GM21526 (cell line): ENCODE results near the gene ARHGEF18.

ENCODE experiments used
- ATAC-seq: cut with Tn5 transposase; IDR thresholded peaks from one replicate; pipeline ENCODE4 v1.9.1; 2021; ENCODE audit warnings: moderate library complexity; ENCODE audit not compliant: unreplicated experiment, low FRiP score

ARHGEF18 gene

GRCh38 chr19:7381073-7381390, 32.3 kb downstream of the ARHGEF18 start:
- no peak for ATAC-seq

GRCh38 chr19:7382694-7383093, 34.0 kb downstream of the ARHGEF18 start:
- no peak for ATAC-seq

GRCh38 chr19:7383284-7383683, 34.5 kb downstream of the ARHGEF18 start:
- ATAC-seq: no peak

- ATAC-seq: no peak
These were observed 36.3 kb downstream of the ARHGEF18 start for GRCh38 chr19:7385062-7385461.

- ATAC-seq: no peak
These were observed 37.6 kb downstream of the ARHGEF18 start for GRCh38 chr19:7386308-7386707.

- no peak for ATAC-seq
These were observed 38.0 kb downstream of the ARHGEF18 start for GRCh38 chr19:7386769-7387168.

GRCh38 chr19:7391218-7391670, 42.5 kb downstream of the ARHGEF18 start:
- no peak for ATAC-seq

GRCh38 chr19:7393459-7393858, 44.7 kb downstream of the ARHGEF18 start:
- ATAC-seq: no peak

GRCh38 chr19:7393939-7394730, 45.4 kb downstream of the ARHGEF18 start:
- no peak for ATAC-seq

- ATAC-seq: peak; percentile 54
These were observed 46.1 kb downstream of the ARHGEF18 start for GRCh38 chr19:7394731-7395359.

GRCh38 chr19:7395360-7396066, 46.8 kb downstream of the ARHGEF18 start:
- peak; percentile 31 for ATAC-seq

- ATAC-seq: no peak
These were observed 49.0 kb downstream of the ARHGEF18 start for GRCh38 chr19:7397687-7398086.
